ENCODE data around the gene TMEM175. TPM values are rescaled to one million over a fixed set of nuclear protein-coding genes. Genes with fewer than 3 reads are reported as not detected.

The TMEM175 gene
- polyA plus RNA-seq, 1 of the 3 experiments (the other 2 are of a cell fraction): 54.2 TPM

DNA sequence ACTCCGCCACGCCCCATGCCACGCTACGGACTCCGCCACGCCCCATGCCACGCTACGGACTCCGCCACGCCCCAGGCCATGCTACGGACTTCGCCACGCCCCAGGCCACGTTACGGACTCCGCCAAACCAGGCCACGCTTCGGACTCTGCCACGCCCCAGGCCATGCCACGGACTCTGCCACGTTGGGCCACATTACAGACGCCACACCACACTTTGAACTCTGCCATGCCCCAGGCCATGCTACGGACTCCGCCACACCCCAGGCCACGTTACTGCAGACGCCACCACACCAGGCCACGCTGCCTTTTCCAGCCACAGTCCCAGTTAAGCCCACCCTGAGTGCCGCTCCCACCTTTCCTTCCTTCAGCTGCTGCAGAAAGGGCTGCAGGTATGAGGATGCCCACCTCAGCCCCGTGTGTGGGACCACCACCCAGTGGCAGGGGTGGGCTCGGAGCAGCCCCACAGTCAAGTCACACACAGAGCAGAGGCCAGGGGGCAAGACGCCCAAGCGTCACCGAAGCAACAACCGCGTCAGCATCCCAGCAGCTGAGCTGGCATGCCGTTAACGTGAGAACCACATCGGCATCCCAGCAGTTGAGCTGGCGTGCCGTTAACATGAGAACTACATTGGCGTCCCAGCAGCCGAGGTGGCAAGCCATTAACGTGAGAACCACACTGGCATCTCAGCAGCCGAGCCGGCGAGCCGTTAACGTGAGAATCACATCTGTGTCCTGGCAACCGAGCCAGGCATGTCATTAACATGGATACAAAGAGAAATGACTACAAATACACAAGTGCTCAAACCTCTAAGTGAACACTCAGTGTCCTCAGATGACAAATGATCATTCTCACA is 26.5 kb upstream of the TMEM175 start:
- no peak for DNase-seq
- H3K4me1 ChIP-seq (ENCODE audit: control insufficient read depth in 1 of 2, insufficient read depth in 2 of 2, low read depth in 1 of 2, low read length in 1 of 2): no peaks in the 10 kb centered on the region
- H3K27ac ChIP-seq (ENCODE audit: low read depth in 2 of 2, low read length in 1 of 2): no peak overlapping the region
- CTCF ChIA-PET: no interaction called here
- no peak overlapping the region for H3K4me3 ChIP-seq (ENCODE audit: low read depth in 2 of 2, low read length in 1 of 2)
- peaks cover 7% of the 10 kb centered on the region; the same call in 1 of the 2 replicates for H3K79me2 ChIP-seq (ENCODE audit: insufficient read depth)
- H4K20me1 ChIP-seq (ENCODE audit: insufficient read depth): 0 out of 2 replicates have a peak, but pooled peaks cover 9% of the 10 kb centered on the region
- H3K9me3 ChIP-seq: no peaks in the 10 kb centered on the region
- H2AFZ ChIP-seq (ENCODE audit: low read depth): no peak overlapping the region
- no peak overlapping the region for H3K4me2 ChIP-seq
- H3K27me3 ChIP-seq (ENCODE audit: insufficient read depth): no peaks in the 10 kb centered on the region
- H3F3A ChIP-seq (replicated peaks; ENCODE audit: insufficient read depth): peaks cover 7% of the 10 kb centered on the region
- H3K9ac ChIP-seq: no peak overlapping the region
- no peaks in the 10 kb centered on the region for H3K9me2 ChIP-seq
- TF ChIP-seq RAD21 (IDR thresholded peaks at IDR 0.05; ENCODE audit: low read length): no peak
- no peak for TF ChIP-seq ELF1 (IDR thresholded peaks at IDR 0.05)
- TF ChIP-seq NFIC (IDR thresholded peaks at IDR 0.05; ENCODE audit: borderline replicate concordance): no peak
- TF ChIP-seq, protein P1, sequence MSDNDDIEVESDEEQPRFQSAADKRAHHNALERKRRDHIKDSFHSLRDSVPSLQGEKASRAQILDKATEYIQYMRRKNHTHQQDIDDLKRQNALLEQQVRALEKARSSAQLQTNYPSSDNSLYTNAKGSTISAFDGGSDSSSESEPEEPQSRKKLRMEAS (IDR thresholded peaks at IDR 0.05; ENCODE audit: low read depth): no peak
- TF ChIP-seq, protein P2, sequence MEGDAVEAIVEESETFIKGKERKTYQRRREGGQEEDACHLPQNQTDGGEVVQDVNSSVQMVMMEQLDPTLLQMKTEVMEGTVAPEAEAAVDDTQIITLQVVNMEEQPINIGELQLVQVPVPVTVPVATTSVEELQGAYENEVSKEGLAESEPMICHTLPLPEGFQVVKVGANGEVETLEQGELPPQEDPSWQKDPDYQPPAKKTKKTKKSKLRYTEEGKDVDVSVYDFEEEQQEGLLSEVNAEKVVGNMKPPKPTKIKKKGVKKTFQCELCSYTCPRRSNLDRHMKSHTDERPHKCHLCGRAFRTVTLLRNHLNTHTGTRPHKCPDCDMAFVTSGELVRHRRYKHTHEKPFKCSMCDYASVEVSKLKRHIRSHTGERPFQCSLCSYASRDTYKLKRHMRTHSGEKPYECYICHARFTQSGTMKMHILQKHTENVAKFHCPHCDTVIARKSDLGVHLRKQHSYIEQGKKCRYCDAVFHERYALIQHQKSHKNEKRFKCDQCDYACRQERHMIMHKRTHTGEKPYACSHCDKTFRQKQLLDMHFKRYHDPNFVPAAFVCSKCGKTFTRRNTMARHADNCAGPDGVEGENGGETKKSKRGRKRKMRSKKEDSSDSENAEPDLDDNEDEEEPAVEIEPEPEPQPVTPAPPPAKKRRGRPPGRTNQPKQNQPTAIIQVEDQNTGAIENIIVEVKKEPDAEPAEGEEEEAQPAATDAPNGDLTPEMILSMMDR (IDR thresholded peaks at IDR 0.05): no peak
- TF ChIP-seq FOXJ3 (CRISPR knock-in tag; IDR thresholded peaks at IDR 0.05): no peak
- TF ChIP-seq RCOR1 (IDR thresholded peaks at IDR 0.05; ENCODE audit: low read length): no peak
- TF ChIP-seq, protein P3, sequence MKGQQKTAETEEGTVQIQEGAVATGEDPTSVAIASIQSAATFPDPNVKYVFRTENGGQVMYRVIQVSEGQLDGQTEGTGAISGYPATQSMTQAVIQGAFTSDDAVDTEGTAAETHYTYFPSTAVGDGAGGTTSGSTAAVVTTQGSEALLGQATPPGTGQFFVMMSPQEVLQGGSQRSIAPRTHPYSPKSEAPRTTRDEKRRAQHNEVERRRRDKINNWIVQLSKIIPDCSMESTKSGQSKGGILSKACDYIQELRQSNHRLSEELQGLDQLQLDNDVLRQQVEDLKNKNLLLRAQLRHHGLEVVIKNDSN (IDR thresholded peaks at IDR 0.05; ENCODE audit: borderline replicate concordance, low read depth): no peak
- TF ChIP-seq RFX5 (IDR thresholded peaks at IDR 0.05; ENCODE audit: low read length): no peak
- TF ChIP-seq SMC3 (IDR thresholded peaks at IDR 0.05; ENCODE audit: low read depth, low read length): no peak
- TF ChIP-seq, protein P4, sequence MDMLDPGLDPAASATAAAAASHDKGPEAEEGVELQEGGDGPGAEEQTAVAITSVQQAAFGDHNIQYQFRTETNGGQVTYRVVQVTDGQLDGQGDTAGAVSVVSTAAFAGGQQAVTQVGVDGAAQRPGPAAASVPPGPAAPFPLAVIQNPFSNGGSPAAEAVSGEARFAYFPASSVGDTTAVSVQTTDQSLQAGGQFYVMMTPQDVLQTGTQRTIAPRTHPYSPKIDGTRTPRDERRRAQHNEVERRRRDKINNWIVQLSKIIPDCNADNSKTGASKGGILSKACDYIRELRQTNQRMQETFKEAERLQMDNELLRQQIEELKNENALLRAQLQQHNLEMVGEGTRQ (IDR thresholded peaks at IDR 0.05; ENCODE audit: borderline replicate concordance, low read depth, low read length): no peak
- TF ChIP-seq YY1 (IDR thresholded peaks at IDR 0.05; ENCODE audit: low read depth): no peak
- no peak for TF ChIP-seq MEF2A (IDR thresholded peaks at IDR 0.05; ENCODE audit: borderline replicate concordance, low read depth)
- TF ChIP-seq, protein P5, sequence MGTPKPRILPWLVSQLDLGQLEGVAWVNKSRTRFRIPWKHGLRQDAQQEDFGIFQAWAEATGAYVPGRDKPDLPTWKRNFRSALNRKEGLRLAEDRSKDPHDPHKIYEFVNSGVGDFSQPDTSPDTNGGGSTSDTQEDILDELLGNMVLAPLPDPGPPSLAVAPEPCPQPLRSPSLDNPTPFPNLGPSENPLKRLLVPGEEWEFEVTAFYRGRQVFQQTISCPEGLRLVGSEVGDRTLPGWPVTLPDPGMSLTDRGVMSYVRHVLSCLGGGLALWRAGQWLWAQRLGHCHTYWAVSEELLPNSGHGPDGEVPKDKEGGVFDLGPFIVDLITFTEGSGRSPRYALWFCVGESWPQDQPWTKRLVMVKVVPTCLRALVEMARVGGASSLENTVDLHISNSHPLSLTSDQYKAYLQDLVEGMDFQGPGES (IDR thresholded peaks at IDR 0.05; ENCODE audit: low read depth, low read length): no peak
- TF ChIP-seq JUND (IDR thresholded peaks at IDR 0.05): no peak
- no peak for TF ChIP-seq TEAD4 (IDR thresholded peaks at IDR 0.05; ENCODE audit: borderline replicate concordance, insufficient read depth)
- 97% methylated on average over 47 of the region's 49 CpGs for WGBS (ENCODE audit: low lambda C conversion rate)
- H3K36me3 ChIP-seq (replicated peaks in 1 of 2; ENCODE audit: control insufficient read depth in 1 of 2, insufficient read depth in 2 of 2, low read length in 1 of 2): peaks cover 0 to 25% of the 10 kb centered on the region in 2 experiments
- POLR2A ChIA-PET: no interaction called here

Measured in SK-N-SH (cell line).